Measurements from ENCODE around the gene SLC6A12.

SLC6A12 gene

DNA sequence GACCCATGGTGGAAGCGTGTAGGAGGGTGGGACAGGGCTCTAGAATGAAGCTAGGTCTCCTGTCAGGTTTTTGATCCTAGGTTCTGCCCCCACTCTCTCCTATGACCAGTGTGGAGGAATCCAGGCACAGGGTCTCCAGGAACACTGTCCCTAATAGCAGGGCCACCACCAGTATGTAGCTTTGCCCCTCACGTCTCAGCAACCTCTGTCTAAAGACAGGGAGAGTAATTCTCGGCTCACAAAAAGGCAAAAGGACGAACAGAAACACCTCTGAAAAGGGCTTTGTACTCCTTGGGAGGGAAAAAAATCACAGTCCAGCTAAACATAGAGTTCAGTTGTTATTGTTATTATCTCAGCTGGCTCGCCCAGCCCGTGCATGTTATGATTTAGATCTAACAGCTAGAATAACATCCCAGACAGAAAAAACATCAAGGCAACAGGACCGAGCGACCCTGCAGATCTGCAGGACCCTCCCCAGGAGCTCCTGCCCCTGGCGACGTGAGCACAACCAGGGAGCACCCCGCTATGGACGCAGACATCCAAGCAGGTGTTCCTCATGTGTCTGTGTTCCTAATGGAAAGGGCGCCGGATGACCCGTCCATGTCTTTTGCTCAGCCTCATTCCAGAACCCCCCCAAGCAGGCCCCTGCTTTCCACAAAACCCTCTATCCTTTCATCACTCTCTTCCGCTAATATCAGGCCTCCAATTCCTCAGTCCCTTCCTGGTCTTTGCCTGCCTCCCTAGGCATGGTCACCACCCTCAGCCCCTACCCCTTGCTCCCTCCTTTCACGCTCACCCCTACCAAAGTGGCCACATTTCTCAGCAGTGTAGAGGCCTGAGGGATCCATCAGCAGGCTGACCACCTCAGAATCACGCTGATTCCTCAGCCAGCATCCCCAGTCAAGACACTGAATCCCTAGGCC lies 14.2 kb upstream of the SLC6A12 start:
- ATAC-seq = no peak
- no peak for TF ChIP-seq OSR1 (CRISPR knock-in tag; IDR thresholded peaks at IDR 0.05)
- TF ChIP-seq ZC3H10 (CRISPR knock-in tag; IDR thresholded peaks at IDR 0.05) = no peak
- no peak for TF ChIP-seq ZFP3 (CRISPR knock-in tag; IDR thresholded peaks at IDR 0.05)
- no peak for TF ChIP-seq CREB5 (CRISPR knock-in tag; IDR thresholded peaks at IDR 0.05; ENCODE audit: low read depth)
- no peak for TF ChIP-seq TSHZ2 (CRISPR knock-in tag; IDR thresholded peaks at IDR 0.05)
- TF ChIP-seq TOX (CRISPR knock-in tag; IDR thresholded peaks at IDR 0.05; ENCODE audit: borderline replicate concordance) = no peak
- no peak for TF ChIP-seq PPARA (CRISPR knock-in tag; IDR thresholded peaks at IDR 0.05; ENCODE audit: borderline replicate concordance)
- TF ChIP-seq ARNTL (CRISPR knock-in tag; IDR thresholded peaks at IDR 0.05; ENCODE audit: borderline replicate concordance, low read depth) = no peak
- TF ChIP-seq GLIS3 (CRISPR knock-in tag; IDR thresholded peaks at IDR 0.05) = no peak
- TF ChIP-seq RARB (CRISPR knock-in tag; IDR thresholded peaks at IDR 0.05) = no peak
- no peak for TF ChIP-seq TCF4 (CRISPR knock-in tag; IDR thresholded peaks at IDR 0.05; ENCODE audit: borderline replicate concordance)
- TF ChIP-seq SNAI2 (CRISPR knock-in tag; IDR thresholded peaks at IDR 0.05) = no peak
- TF ChIP-seq CSDC2 (CRISPR knock-in tag; IDR thresholded peaks at IDR 0.05) = no peak
- TF ChIP-seq ZFP30 (CRISPR knock-in tag; IDR thresholded peaks at IDR 0.05) = no peak

- TF ChIP-seq ISL1 (CRISPR knock-in tag; IDR thresholded peaks at IDR 0.05) (no peak), ZFP3 (CRISPR knock-in tag; IDR thresholded peaks at IDR 0.05) (no peak), CSRNP3 (CRISPR knock-in tag; IDR thresholded peaks at IDR 0.05) (no peak), ZNF8 (CRISPR knock-in tag; IDR thresholded peaks at IDR 0.05) (no peak), OSR1 (CRISPR knock-in tag; IDR thresholded peaks at IDR 0.05) (no peak), CREB5 (CRISPR knock-in tag; IDR thresholded peaks at IDR 0.05; ENCODE audit: low read depth) (no peak), TCF4 (CRISPR knock-in tag; IDR thresholded peaks at IDR 0.05; ENCODE audit: borderline replicate concordance) (no peak), CSDC2 (CRISPR knock-in tag; IDR thresholded peaks at IDR 0.05) (no peak), PATZ1 (CRISPR knock-in tag; IDR thresholded peaks at IDR 0.05; ENCODE audit: borderline replicate concordance) (no peak), ZNF565 (CRISPR knock-in tag; conservative IDR thresholded peaks at IDR 0.05; ENCODE audit: low read depth) (no peak), ZNF70 (CRISPR knock-in tag; IDR thresholded peaks at IDR 0.05) (no peak), POU6F1 (CRISPR knock-in tag; IDR thresholded peaks at IDR 0.05; ENCODE audit: borderline replicate concordance, low read depth) (no peak), TSHZ2 (CRISPR knock-in tag; IDR thresholded peaks at IDR 0.05) (no peak), ESRRG (CRISPR knock-in tag; IDR thresholded peaks at IDR 0.05) (no peak), SNAI2 (CRISPR knock-in tag; IDR thresholded peaks at IDR 0.05) (no peak), ZC3H10 (CRISPR knock-in tag; IDR thresholded peaks at IDR 0.05) (no peak), TOX (CRISPR knock-in tag; IDR thresholded peaks at IDR 0.05; ENCODE audit: borderline replicate concordance) (no peak), PPARA (CRISPR knock-in tag; IDR thresholded peaks at IDR 0.05; ENCODE audit: borderline replicate concordance) (no peak), ARNTL (CRISPR knock-in tag; IDR thresholded peaks at IDR 0.05; ENCODE audit: borderline replicate concordance, low read depth) (no peak)
- no peak for ATAC-seq
Measured at GRCh38 chr12:227286-227915, 13.4 kb upstream of the SLC6A12 start.
